ENCODE measurements around the gene YKT6.

Gene YKT6

GRCh38 chr7:44217852-44218402 lies 17.1 kb downstream of the YKT6 start:
- no peak for DNase-seq (ENCODE audit: low read depth in 4 of 4, low spot score in 1 of 4)

GRCh38 chr7:44218418-44219201 lies 17.8 kb downstream of the YKT6 start:
- no peak for DNase-seq (ENCODE audit: low read depth in 4 of 4, low spot score in 1 of 4)

- DNase-seq (ENCODE audit: low read depth in 4 of 4, low spot score in 1 of 4), result no peak
Measured at GRCh38 chr7:44219371-44220045, 18.7 kb downstream of the YKT6 start.

GRCh38 chr7:44220046-44220357 lies 19.2 kb downstream of the YKT6 start:
- DNase-seq (ENCODE audit: low read depth in 4 of 4, low spot score in 1 of 4), result no peak

- DNase-seq (ENCODE audit: low read depth in 4 of 4, low spot score in 1 of 4), result no peak
Measured at GRCh38 chr7:44220358-44221112, 19.8 kb downstream of the YKT6 start.

GRCh38 chr7:44221231-44221791 lies 20.5 kb downstream of the YKT6 start:
- DNase-seq (ENCODE audit: low read depth in 4 of 4, low spot score in 1 of 4), result no peak

GRCh38 chr7:44222074-44222473 lies 21.3 kb downstream of the YKT6 start:
- no peak for DNase-seq (ENCODE audit: low read depth in 4 of 4, low spot score in 1 of 4)

- DNase-seq (ENCODE audit: low read depth in 4 of 4, low spot score in 1 of 4), result no peak
Measured at GRCh38 chr7:44222776-44223261, 22.0 kb downstream of the YKT6 start.

- no peak for DNase-seq (ENCODE audit: low read depth in 4 of 4, low spot score in 1 of 4)
Measured at GRCh38 chr7:44223362-44224079, 22.7 kb downstream of the YKT6 start.

GRCh38 chr7:44224080-44224973 lies 23.5 kb downstream of the YKT6 start:
- DNase-seq (ENCODE audit: low read depth in 4 of 4, low spot score in 1 of 4), result no peak

- no peak for DNase-seq (ENCODE audit: low read depth in 4 of 4, low spot score in 1 of 4)
Measured at GRCh38 chr7:44224974-44225565, 24.3 kb downstream of the YKT6 start.

- DNase-seq (ENCODE audit: low read depth in 4 of 4, low spot score in 1 of 4), result no peak
Measured at GRCh38 chr7:44225566-44226395, 25.0 kb downstream of the YKT6 start.

- DNase-seq (ENCODE audit: low read depth in 4 of 4, low spot score in 1 of 4), result no peak
Measured at GRCh38 chr7:44226396-44226753, 25.6 kb downstream of the YKT6 start.

GRCh38 chr7:44227911-44228310 lies 27.1 kb downstream of the YKT6 start:
- no peak for DNase-seq (ENCODE audit: low read depth in 4 of 4, low spot score in 1 of 4)

GRCh38 chr7:44228571-44229350 lies 28.0 kb downstream of the YKT6 start:
- DNase-seq (ENCODE audit: low read depth in 4 of 4, low spot score in 1 of 4), result no peak

GRCh38 chr7:44229546-44230105 lies 28.8 kb downstream of the YKT6 start:
- no peak for DNase-seq (ENCODE audit: low read depth in 4 of 4, low spot score in 1 of 4)

GRCh38 chr7:44230286-44230685 lies 29.5 kb downstream of the YKT6 start:
- no peak for DNase-seq (ENCODE audit: low read depth in 4 of 4, low spot score in 1 of 4)
